ENCODE results near the gene TTC28. TPM values are rescaled to one million over a fixed set of nuclear protein-coding genes. Genes with fewer than 3 reads are reported as not detected.

TTC28 gene
- total RNA-seq, 1 experiment from 2014 or later, result 0.12 TPM

DNA sequence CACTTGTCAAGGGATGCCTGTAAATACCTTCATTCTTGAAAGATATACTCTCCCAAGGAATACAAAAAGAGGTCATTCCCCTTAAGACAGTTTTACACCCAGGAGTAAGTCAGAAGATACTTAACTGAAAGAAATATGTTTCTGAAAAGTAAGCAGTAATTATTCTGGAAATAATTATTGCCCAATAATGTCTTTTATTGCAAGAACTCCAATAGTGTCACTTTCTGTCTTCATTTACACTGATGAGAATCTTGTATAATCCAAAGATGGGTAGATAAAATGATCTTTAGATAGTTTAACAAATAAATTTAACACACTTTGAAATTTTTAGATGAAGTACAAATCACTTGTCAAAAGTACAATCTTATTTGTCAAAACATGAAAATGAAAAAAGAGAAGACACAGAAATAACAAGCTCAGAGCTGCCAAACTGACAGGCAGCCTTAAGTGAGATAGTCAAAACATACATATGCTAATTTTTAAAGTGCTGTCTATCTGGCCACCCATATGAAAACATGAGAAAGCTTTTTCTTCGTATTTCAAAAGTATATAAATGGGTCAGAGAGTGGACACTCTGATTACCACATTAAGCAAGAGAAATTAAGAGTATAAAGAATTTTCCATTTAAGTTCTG is 225.1 kb downstream of the TTC28 start:
- Histone ChIP-seq H3K4me3 (replicated peaks in 1 of 2; ENCODE audit: low read depth in 1 of 2, low read length in 2 of 2) (no peak overlapping the region), H3K9me3 (ENCODE audit: control insufficient read depth in 1 of 2, insufficient read depth in 1 of 2, low read depth in 1 of 2, low read length in 2 of 2) (no peaks in the 10 kb centered on the region), H3K27me3 (ENCODE audit: insufficient read depth, low read length) (peaks cover 50% of the 10 kb centered on the region), H3K36me3 (ENCODE audit: control insufficient read depth in 1 of 2, insufficient read depth in 2 of 2, low read length in 2 of 2) (no peaks in the 10 kb centered on the region), H4K20me1 (ENCODE audit: insufficient read depth) (no peaks in the 10 kb centered on the region), H2AFZ (ENCODE audit: low read depth, low read length, poor library complexity, severe bottlenecking) (no peak overlapping the region), H3K9me2 (ENCODE audit: insufficient read depth) (no peaks in the 10 kb centered on the region), H3K9ac (ENCODE audit: low read length) (no peak overlapping the region), H3K79me2 (ENCODE audit: insufficient read depth, low read length) (no peaks in the 10 kb centered on the region), H3K27ac (ENCODE audit: low read depth, low read length) (no peak overlapping the region), H3K4me2 (ENCODE audit: low read length) (no peak overlapping the region), H3K4me1 (ENCODE audit: control insufficient read depth in 1 of 2, insufficient read depth in 2 of 2, low read length in 2 of 2) (no peaks in the 10 kb centered on the region)
- intact Hi-C loops (cut with micrococcal nuclease), result no loop called here
- ChIA-PET RAD21 (ENCODE audit: low non-redundant PET in 1 of 2, low total read pairs in 2 of 2, uncharacterized antibody in 2 of 2, unreplicated experiment in 2 of 2) (no interaction called here), POLR2A (no interaction called here), CTCF (no interaction called here)
- no peak for TF ChIP-seq TCF7L2 (IDR thresholded peaks at IDR 0.05; ENCODE audit: borderline replicate concordance, extremely low read depth, insufficient read depth, insufficient read length)
- no peak for TF ChIP-seq POLR2AphosphoS5 (IDR thresholded peaks at IDR 0.05; ENCODE audit: low read depth, low read length)
- TF ChIP-seq FOSL1 (IDR thresholded peaks at IDR 0.05; ENCODE audit: low read depth), result no peak
- no peak for TF ChIP-seq YY1 (IDR thresholded peaks at IDR 0.05; ENCODE audit: extremely low read depth, insufficient replicate concordance, low read depth, low read length)
- no peak for TF ChIP-seq EZH2phosphoT487 (IDR thresholded peaks at IDR 0.05; ENCODE audit: borderline replicate concordance)
- TF ChIP-seq, protein P1, sequence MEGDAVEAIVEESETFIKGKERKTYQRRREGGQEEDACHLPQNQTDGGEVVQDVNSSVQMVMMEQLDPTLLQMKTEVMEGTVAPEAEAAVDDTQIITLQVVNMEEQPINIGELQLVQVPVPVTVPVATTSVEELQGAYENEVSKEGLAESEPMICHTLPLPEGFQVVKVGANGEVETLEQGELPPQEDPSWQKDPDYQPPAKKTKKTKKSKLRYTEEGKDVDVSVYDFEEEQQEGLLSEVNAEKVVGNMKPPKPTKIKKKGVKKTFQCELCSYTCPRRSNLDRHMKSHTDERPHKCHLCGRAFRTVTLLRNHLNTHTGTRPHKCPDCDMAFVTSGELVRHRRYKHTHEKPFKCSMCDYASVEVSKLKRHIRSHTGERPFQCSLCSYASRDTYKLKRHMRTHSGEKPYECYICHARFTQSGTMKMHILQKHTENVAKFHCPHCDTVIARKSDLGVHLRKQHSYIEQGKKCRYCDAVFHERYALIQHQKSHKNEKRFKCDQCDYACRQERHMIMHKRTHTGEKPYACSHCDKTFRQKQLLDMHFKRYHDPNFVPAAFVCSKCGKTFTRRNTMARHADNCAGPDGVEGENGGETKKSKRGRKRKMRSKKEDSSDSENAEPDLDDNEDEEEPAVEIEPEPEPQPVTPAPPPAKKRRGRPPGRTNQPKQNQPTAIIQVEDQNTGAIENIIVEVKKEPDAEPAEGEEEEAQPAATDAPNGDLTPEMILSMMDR (IDR thresholded peaks at IDR 0.05 in 2 of 3, conservative IDR thresholded peaks at IDR 0.05 in 1 of 3; ENCODE audit: borderline replicate concordance in 1 of 3, insufficient read depth in 1 of 3, low read depth in 2 of 3, low read length in 2 of 3), result no peak
- no peak for TF ChIP-seq SRF (IDR thresholded peaks at IDR 0.05; ENCODE audit: low read depth)
- TF ChIP-seq CEBPB (IDR thresholded peaks at IDR 0.05; ENCODE audit: low read depth), result no peak
- no peak for TF ChIP-seq ZFX (IDR thresholded peaks at IDR 0.05)
- TF ChIP-seq JUND (IDR thresholded peaks at IDR 0.05), result no peak
- TF ChIP-seq RAD21 (IDR thresholded peaks at IDR 0.05; ENCODE audit: low read depth), result no peak
- no peak for TF ChIP-seq EGR1 (IDR thresholded peaks at IDR 0.05; ENCODE audit: low read depth)
- TF ChIP-seq EZH2 (IDR thresholded peaks at IDR 0.05), result no peak
- no peak for DNase-seq (ENCODE audit: low read depth, low spot score)
- BruUV-seq (replicated peaks), result no TSS peak
- ATAC-seq, result no peak
